Fibroblast of villous mesenchyme (primary cell): Measurements from ENCODE around the gene RBX1. TPM values are rescaled to one million over a fixed set of nuclear protein-coding genes. Genes with fewer than 3 reads are reported as not detected.
"Not testable (repeated sequence)": the region's sequence is repeated elsewhere in the genome, so short reads cannot be mapped to it uniquely, and the experiment has no call there.

Experiments used
- DNase-seq: peaks from one replicate; pipeline ENCODE4 v3.0.0-alpha.2; 2010; ENCODE audit warnings: low read depth
- H3K4me3 ChIP-seq: 2 replicates; pipeline ENCODE4 v1.5.1; 2011; ENCODE audit warnings: low read depth, mild to moderate bottlenecking, low read length
- total RNA-seq: library from RNA; depleted of rRNA; stranded (reverse); fragments of >200 nt; gene quantifications from 2 replicates; pipeline ENCODE4 v1.2.3, GENCODE V29; 2012
- TF ChIP-seq, protein P1 (sequence below): IDR thresholded peaks from 2 replicates; pipeline ENCODE4 v1.5.1; 2012; ENCODE audit warnings: low read depth, mild to moderate bottlenecking, low read length; ENCODE audit not compliant: insufficient read depth

Gene RBX1
- total RNA-seq, result 54.4 and 59.6 TPM in 2 replicates

DNA sequence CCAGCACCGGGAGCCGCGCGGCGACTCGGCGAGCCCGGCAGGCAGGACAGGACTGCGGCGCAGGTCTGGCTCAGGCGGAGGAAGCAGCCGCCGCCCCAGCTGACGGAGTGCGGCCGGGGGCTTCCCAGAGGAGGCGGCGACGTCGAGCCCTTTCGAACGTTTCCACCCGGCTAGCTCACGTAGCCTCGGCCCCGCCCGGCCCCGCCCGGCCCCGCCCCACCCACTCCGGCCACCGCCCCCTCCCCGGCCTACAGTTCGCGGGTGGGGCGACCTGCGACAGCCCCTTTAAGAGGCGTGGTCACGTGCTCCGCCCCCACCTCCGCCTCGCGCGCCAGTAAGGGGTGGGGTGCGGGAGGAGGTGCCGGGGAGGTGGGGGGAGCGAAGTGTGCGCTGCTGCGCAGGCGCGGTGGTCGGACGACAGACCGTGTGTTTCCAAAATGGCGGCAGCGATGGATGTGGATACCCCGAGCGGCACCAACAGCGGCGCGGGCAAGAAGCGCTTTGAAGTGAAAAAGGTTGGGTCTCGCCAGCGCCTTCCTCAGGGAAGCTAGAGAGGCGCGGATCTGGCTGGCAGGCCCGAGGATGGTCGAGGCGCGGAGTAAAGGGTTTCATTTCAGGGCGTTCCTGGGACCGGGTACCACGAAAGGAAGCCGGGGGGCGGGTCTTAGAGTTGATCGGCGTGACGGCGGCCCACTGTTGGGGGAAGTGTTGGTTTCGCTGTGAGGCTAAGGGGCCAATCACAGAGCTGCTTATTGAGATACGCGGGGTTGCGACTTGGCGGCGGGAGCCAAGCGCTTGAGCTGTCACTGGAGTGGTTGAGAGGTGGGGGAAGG, at the start of gene RBX1:
RBX1 (plus strand) TSS at position 417 of the 833 bp plus-strand sequence; CDS start at position 438, 21 bp downstream.
- peak; percentile 99 for DNase-seq
- H3K4me3 ChIP-seq, result peak within 1 kb of the TSS; percentile 86
- TF ChIP-seq, protein P1, sequence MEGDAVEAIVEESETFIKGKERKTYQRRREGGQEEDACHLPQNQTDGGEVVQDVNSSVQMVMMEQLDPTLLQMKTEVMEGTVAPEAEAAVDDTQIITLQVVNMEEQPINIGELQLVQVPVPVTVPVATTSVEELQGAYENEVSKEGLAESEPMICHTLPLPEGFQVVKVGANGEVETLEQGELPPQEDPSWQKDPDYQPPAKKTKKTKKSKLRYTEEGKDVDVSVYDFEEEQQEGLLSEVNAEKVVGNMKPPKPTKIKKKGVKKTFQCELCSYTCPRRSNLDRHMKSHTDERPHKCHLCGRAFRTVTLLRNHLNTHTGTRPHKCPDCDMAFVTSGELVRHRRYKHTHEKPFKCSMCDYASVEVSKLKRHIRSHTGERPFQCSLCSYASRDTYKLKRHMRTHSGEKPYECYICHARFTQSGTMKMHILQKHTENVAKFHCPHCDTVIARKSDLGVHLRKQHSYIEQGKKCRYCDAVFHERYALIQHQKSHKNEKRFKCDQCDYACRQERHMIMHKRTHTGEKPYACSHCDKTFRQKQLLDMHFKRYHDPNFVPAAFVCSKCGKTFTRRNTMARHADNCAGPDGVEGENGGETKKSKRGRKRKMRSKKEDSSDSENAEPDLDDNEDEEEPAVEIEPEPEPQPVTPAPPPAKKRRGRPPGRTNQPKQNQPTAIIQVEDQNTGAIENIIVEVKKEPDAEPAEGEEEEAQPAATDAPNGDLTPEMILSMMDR, result no peak

DNA sequence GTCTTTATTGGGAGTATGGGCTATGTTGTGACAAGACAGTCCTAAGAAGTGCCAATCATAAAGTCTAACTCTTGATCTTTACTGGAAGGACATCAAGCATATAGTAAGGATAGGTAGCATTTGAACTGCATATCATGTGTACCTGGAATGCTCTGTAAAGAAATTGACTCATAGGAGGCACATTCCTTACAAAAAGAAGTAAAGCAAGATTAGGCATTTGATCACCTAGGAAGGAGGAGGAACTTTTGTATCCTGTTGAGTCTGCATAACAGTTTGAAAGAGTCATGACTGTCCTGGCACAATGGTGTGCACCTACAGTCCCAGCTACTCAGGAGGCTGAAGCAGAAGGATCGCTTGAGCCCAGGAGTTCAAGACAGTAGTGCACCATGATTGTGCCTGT, 47.1 kb upstream of the RBX1 start:
- no peak for DNase-seq
- H3K4me3 ChIP-seq, result no peak overlapping the region
- TF ChIP-seq, protein P1, result no peak

DNA sequence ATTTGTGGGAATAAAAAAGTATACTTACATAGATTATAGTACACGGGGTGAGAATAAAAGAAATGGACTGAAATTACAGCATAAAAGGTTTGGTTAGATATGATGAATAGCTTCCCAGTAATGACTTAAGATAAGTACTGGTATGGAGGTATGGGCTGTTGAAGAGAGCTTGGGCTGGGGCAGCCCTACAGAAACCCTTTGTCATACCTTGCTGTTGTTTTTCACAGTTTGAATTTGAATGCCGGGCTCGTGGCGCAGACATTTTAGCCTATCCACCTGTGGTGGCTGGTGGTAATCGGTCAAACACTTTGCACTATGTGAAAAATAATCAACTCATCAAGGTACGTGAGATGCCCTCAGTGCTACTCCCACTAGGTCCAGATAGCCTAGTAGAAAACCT, 42.3 kb upstream of the RBX1 start:
- no peak for DNase-seq
- no peak overlapping the region for H3K4me3 ChIP-seq
- TF ChIP-seq, protein P1, result no peak

DNA sequence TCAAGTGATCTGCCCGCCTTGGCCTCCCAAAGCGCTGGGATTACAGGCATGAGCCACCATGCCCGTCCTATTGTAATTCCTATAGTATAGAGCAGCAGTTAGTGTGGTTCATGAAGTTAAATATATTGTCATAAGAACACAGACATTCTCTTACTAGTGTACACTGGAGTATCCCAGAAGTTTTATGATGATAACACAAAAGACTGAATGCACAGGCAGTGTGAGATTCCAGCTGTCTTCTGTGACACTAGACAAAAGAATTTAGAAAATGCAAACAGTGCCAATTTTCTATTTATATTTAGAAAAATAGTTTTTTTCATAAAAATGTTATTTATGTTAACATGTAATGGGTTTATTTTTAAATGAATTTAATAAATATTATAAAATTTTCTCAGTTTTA, 39.4 kb upstream of the RBX1 start:
- H3K4me3 ChIP-seq, result no peak overlapping the region
- peak; percentile 20 for DNase-seq
- TF ChIP-seq, protein P1, result no peak

DNA sequence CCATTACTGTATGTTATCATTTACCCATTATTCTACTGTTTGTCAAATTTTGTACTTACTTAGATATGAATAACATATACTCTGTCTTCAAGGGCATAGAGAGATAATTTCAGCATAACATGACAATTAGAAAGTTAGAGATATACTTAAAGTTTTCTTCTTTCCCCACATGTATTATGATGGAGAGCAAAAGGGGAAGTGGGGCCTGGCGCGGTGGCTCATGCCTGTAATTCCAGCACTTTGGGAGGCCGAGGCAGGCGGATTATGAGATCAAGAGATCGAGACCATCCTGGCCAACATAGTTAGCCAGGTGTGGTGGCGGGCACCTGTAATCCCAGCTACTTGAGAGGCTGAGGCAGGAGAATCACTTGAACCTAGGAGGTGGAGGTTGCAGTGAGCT, 38.2 kb upstream of the RBX1 start:
- not testable (repeated sequence) for DNase-seq

DNA sequence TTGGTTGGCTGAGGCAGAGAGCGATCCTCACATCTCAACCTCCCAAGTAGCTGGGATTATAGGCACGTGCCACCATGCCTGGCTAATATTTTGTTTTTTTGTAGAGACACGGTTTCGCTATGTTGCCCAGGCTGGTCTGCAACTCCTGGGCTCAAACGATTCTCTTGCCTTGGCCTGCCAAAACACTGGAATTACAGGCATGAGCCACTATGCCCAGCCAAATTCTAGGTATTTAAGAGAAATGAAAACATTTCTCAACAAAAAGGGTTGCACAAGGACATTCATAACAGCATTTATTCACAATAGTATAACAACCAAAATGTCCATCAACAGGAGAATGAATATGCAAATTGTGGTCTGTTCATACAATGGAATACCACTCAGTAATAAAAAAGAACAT, 31.7 kb upstream of the RBX1 start:
- TF ChIP-seq, protein P1, result no peak
- no peak overlapping the region for H3K4me3 ChIP-seq
- no peak for DNase-seq

More for the DNA sequence above, 38.2 kb upstream of the RBX1 start:
- not testable (repeated sequence) for H3K4me3 ChIP-seq

DNA sequence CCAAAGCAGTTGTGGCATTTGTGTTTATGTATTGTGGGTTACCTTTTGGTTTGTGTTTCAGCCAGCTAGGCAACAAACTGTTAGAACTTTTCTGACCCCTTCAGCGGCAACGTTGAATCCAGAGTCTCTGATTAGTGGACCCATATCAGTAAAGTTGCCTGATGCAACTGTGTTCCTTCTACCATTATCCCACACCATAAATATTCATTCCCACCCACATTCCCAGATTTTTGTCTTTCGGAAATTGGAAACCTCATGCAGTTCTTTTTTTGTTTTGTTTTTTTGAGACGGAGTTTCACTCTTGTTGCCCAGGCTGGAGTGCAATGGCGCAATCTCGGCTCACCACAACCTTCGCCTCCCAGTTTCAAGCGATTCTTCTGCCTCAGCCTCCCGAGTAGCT, 30.7 kb upstream of the RBX1 start:
- DNase-seq, result peak; percentile 48
- H3K4me3 ChIP-seq, result no peak overlapping the region
- TF ChIP-seq, protein P1, result no peak
